Cardiac septum (tissue), 1 donor: ENCODE data around the gene LARP4B. TPM values are rescaled to one million over a fixed set of nuclear protein-coding genes. Genes with fewer than 3 reads are reported as not detected.

ENCODE experiments used
- DNase-seq: peaks from one replicate; pipeline ENCODE4 v3.0.0-alpha.2; 2020; ENCODE audit warnings: low spot score
- intact Hi-C: fragments of 100-400 bp; cut with DNase I; formaldehyde crosslinking; loops from one replicate; pipeline ENCODE4 v1.14.0; 2022
- total RNA-seq: library from RNA; stranded (reverse); fragmentation: NEBNext Ultra II Directional; extraction: Animal tissue kit (Norgen Biotek cat#: 25700); gene quantifications from one replicate; pipeline ENCODE4 v1.2.1, GENCODE V29; 2021
- donor health status: DM: no; HTN: no; CAD: no.

Gene LARP4B
- total RNA-seq, 1 donor from 2014 or later = 69.8 TPM

GRCh38 chr10:930625-931325 lies 730 bp downstream of the LARP4B start:
- intact Hi-C loops = loop anchor here (5.0 to 10.0 kb wide), 4 partner anchors 58 to 246 kb away; partner anchors contain the start of genes DIP2C and WDR37
- DNase-seq = no peak

GRCh38 chr10:929960-930624 lies 1.4 kb downstream of the LARP4B start:
- intact Hi-C loops = loop anchor here (5.0 to 10.0 kb wide), 4 partner anchors 58 to 245 kb away; partner anchors contain the start of genes DIP2C and WDR37

DNA sequence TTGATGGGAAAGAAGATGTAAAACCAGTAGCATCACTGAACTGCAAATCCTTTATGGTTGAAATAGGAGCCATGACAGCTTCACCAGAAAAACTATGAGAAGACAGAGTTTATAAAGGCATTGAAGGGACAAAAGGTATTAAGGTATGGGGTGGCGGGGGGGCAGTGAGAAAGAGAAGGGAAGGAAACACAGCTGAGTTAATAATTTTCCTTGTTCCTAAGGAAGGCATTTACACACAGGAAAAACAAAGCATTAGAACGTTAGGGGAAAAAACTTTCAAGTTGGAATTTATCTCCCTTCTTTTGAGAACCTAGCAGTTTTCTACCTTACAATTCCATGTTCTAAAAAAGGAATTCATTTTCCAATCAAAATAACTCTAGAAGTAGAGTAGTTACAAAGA lies 4.4 kb downstream of the LARP4B start:
- intact Hi-C loops = no loop called here
- DNase-seq = no peak

More at GRCh38 chr10:929960-930624, 1.4 kb downstream of the LARP4B start:
- no peak for DNase-seq

DNA sequence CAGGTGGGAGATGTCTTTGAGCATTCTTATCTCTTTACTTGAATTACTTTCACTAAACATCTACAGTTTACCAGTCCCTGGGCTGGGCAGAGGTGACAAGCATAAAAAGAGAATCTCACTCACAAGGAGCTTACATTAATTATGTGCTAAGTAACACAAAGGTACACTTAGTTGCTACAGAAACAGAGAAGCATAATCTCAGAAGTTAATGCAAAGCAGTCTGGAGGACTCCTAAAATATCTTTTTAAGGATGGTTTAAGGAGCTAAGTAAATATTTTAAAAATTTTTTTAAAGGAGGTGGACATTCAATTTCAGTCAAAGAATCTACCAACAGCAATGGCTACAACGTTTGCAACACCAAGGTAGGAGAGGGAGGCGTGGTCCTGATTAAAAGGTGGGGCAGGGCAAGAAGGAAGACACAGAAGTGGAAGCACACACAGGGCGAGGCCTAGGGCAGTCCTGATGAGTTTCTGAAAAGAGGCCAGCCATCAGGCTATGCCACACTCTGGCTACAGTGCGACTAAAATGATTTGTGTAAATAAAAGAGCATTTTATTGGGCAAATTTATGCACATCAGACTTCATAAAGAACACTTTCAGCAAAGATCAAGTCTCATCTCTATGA lies 5.3 kb downstream of the LARP4B start:
- intact Hi-C loops = no loop called here
- no peak for DNase-seq

DNA sequence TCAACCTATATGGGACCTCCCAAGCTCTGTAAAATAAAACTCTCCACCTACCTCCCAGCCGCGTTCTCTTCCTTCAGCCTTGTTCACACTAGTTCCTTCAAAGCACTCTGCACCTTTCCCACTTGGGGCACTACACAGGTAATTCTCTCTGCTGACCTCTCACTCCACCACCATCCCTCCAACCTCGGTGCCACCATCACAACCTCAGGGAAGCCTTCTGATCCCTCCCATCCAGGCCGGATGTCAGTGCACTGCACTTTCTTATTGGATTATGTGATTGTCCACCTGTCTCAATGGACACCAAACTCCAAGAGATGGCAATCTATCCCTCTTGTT lies 7.0 kb downstream of the LARP4B start:
- intact Hi-C loops = no loop called here
- no peak for DNase-seq

DNA sequence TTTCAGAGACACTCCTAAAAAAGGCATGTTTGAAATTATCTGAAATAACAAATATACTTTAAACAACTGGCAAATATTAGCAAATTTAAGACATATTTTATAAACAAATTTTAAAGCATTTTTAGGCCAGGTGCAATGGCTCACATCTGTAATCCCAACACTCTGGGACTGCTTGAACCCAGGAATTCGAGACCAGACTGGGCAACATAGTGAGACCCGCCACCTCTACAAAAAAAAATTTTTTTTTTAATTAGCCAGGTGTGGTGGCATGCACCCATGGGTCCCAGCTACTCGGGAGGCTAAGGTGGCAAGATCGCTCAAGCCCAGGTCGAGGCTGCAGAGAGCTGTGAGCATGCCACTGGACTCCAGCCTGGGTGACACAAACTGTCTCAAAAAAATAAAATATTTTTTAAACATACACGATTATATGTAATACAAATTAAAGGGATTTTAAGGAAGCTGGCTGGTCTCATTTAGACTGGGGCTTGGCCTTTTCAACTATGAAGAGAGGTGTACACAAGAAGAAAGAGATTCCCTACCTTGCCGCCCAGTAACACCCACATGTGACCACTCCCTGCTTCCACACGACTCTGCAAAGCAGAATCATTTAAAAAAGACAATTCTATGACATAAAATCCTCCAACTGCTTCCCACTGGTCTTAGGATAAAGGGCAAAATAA lies 7.5 kb downstream of the LARP4B start:
- no peak for DNase-seq
- intact Hi-C loops = no loop called here

DNA sequence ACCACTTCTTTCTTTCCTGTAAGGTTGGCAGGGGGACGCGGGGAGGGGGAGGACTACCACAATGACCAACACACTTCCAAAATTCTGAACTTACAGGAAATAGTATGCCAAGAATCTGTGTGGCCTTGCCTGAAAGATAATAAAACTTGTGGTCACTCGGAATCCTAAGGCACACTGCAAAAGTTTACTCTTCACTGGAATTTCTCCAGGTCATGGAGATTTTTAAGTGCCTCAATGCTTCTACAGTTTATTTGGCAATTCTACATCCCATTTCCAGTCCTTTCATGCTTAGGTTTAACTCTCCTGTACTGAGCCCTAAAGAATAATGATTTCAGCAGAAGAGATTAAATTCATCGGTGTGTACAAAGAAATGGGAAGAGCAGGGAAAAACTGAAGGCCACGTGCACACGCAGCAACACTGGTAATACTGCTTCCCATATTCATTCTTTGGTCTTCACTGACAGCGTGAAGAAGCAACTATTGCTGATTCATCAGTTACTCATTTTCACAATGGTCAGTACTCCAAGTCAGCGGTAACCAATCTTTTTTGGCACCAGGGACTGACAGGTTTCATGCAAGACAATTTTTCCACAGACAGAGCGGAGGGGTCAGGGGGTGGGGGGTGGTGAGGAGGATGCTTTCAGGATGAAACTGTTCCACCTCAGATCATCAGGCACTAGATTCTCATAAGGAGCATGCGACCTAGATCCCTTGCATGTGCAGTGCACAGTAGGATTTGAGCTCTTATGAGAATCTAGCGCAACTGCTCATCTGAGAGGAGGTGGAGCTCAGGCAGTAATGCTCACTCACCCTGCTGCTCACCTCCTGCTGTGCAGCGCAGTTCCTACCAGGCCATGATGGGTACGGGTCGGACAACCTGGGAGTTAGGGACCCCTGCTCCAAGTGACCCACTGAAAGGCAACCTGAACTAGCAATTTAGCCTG lies 9.8 kb downstream of the LARP4B start:
- intact Hi-C loops = no loop called here
- no peak for DNase-seq

GRCh38 chr10:920450-920849 lies 11.1 kb downstream of the LARP4B start:
- no peak for DNase-seq
- intact Hi-C loops = no loop called here

GRCh38 chr10:919481-919880 lies 12.0 kb downstream of the LARP4B start:
- DNase-seq = no peak
- intact Hi-C loops = no loop called here

- intact Hi-C loops = no loop called here
- no peak for DNase-seq
Measured at GRCh38 chr10:917999-918398, 13.5 kb downstream of the LARP4B start.

GRCh38 chr10:917416-917720 lies 14.1 kb downstream of the LARP4B start:
- intact Hi-C loops = no loop called here
- no peak for DNase-seq

GRCh38 chr10:916716-917415 lies 14.6 kb downstream of the LARP4B start:
- intact Hi-C loops = no loop called here
- DNase-seq = no peak

GRCh38 chr10:909831-910230 lies 21.7 kb downstream of the LARP4B start:
- intact Hi-C loops = no loop called here
- DNase-seq = no peak

DNA sequence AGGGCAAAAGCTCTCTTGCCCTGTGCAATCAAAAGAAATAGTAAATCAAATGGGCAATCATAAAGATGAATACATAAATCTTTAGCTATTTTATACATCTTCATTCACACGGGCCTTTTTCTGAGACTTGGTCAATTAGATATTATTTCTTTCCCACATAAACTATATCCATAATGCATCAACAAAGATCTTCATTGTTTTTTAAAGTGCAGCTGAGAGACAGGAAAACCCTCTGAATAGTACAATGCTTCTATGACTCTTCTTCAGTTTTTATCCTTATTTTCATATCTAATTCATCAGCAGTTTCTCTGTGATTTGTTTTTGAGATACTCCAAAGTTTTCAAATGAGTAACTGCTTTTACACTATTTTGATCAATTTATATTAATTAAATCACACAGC lies 25.5 kb downstream of the LARP4B start:
- no peak for DNase-seq
- intact Hi-C loops = no loop called here

DNA sequence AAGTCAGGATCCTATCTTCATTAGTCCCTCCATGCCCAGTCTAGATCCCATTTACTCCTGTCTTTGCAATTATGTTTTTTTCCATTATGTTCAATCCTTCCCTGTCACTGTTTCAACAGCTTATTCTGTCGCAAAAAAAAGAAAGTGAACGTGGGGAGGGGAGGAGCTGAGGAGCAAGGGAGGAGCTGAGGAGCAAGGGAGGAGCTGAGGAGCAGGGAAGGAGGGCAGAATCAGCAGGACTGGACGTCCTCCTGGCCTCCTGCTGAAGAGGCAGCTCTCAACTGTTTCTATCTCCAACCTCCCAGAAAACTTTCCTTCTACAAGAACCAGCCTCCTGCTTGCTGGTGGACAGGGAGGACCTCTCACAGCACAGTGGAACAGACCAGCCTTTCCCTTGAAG lies 26.0 kb downstream of the LARP4B start:
- intact Hi-C loops = no loop called here
- DNase-seq = no peak

GRCh38 chr10:904403-904802 lies 27.1 kb downstream of the LARP4B start:
- intact Hi-C loops = no loop called here
- DNase-seq = no peak

DNA sequence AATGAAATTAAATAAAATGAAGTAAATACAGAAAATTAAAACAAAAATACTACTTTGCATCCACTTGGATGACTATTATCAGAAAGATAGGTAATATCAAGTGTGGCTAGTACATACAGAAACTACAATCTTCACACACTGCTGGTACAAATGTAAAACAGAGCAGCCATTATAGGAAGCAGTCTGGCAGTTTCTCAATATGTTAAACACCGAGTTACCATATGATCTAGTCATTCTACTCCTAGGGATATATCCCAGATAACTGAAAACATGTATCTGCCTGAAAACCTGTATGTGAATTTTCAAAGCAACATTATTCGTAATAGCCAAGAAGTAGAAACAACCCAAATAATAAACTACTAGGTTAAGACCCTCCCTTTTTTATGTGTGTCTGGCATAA lies 33.4 kb downstream of the LARP4B start:
- no peak for DNase-seq
- intact Hi-C loops = no loop called here

DNA sequence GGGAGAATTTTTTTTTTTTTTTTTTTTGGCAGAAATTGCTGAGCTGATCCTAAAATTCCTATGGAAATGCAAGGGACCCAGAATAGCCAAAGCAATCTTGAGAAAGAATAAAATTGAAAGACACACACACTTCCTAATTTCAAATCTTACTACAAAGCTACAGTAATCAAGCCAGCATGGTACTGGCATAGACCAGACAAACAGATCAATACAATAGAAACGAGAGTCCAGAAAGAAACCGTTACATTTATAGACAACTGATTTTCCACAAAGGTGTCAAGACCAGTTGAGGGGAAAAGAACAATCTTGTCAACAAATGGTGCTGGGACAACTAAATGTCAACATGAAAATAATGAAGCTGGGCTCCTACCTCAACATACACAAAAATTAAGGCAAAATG lies 34.5 kb downstream of the LARP4B start:
- intact Hi-C loops = no loop called here
- no peak for DNase-seq

- DNase-seq = no peak
- intact Hi-C loops = no loop called here
Measured at GRCh38 chr10:895324-895723, 36.2 kb downstream of the LARP4B start.
